GM12878 (cell line): ENCODE results near the gene ASIC3. TPM values are rescaled to one million over a fixed set of nuclear protein-coding genes. Genes with fewer than 3 reads are reported as not detected.
A peak's percentile ranks its signal among the peaks of the same experiment; 100 is the strongest.

ENCODE experiments used
- ATAC-seq: fragments of 200-7000 bp; cut with Tn5 transposase; 3 replicates; pipeline ENCODE4 v1.9.1; 2020; ENCODE audit warnings: mild to moderate bottlenecking, moderate library complexity
- Bru-seq: library from RNA; stranded (reverse); fragments of 400-500 nt; gene quantifications from one replicate; lab custom pipeline; 2021; lab: Mats Ljungman, UMichigan
- BruChase-seq, 2 experiments: library from RNA; stranded (reverse); fragments of 400-500 nt; gene quantifications; one replicate each; lab custom pipeline; 2021; lab: Mats Ljungman, UMichigan
- BruUV-seq: library from RNA; stranded (reverse); fragments of 400-500 nt; replicated peaks from 2 replicates; lab custom pipeline; 2021; lab: Mats Ljungman, UMichigan
- CTCF ChIA-PET: fragments of 300-600 bp; sonication (Branson Sonifier 250); formaldehyde crosslinking; extraction: SDS; loops from one replicate; lab custom pipeline; 2021; ENCODE audit warnings: inconsistent platforms; lab: Yijun Ruan, JAX
- POLR2A ChIA-PET: fragments of 350-600 bp; formaldehyde crosslinking; extraction: SDS; loops from one replicate; lab custom pipeline; 2021; ENCODE audit warnings: inconsistent platforms; lab: Charles Lee
- RAD21 ChIA-PET: fragments of 300-600 bp; sonication (Branson Sonifier 250); formaldehyde crosslinking; loops from one replicate; lab custom pipeline; 2023; ENCODE audit warnings: antibody characterized with exemption; ENCODE audit not compliant: unreplicated experiment; lab: Charles Lee
- SMC1A ChIA-PET: fragments of 300-600 bp; sonication (Branson Sonifier 250); formaldehyde crosslinking; loops from one replicate; lab custom pipeline; 2023; ENCODE audit not compliant: unreplicated experiment, uncharacterized antibody; lab: Charles Lee
- DNase-seq: peaks from one replicate; pipeline ENCODE4 v3.0.0-alpha.2; 2011; ENCODE audit warnings: low read depth, low spot score
- FAIRE-seq: peaks from 3 replicates; lab custom pipeline; 2011; peaks lifted over from hg19 to GRCh38; lab: Jason Lieb, UNC
- H2AFZ ChIP-seq: 2 replicates; pipeline ENCODE4 v1.6.0; 2011; ENCODE audit warnings: low read depth, low read length, control low read depth; ENCODE audit not compliant: control insufficient read depth
- H3K27ac ChIP-seq: 2 replicates; pipeline ENCODE4 v1.5.1; 2011; ENCODE audit warnings: control low read depth; ENCODE audit not compliant: control insufficient read depth, insufficient read depth
- H3K27me3 ChIP-seq, 2 experiments: replicated peaks in 1 of 2; 2 replicates each; pipeline versions ENCODE4 v1.6.0 to v1.6.1; 2011; ENCODE audit warnings: low read length in 1 of 2; ENCODE audit not compliant: control insufficient read depth in 2 of 2, insufficient read depth in 2 of 2
- H3K36me3 ChIP-seq, 2 experiments: 2 replicates each; pipeline ENCODE4 v1.5.1; 2011; ENCODE audit warnings: low read length in 1 of 2; ENCODE audit not compliant: control insufficient read depth in 2 of 2, insufficient read depth in 2 of 2
- H3K4me1 ChIP-seq: 2 replicates; pipeline ENCODE4 v1.6.1; 2011; ENCODE audit warnings: mild to moderate bottlenecking, low read length, moderate library complexity, mixed read lengths; ENCODE audit not compliant: control insufficient read depth, insufficient read depth
- H3K4me2 ChIP-seq: 2 replicates; pipeline ENCODE4 v1.6.0; 2011; ENCODE audit warnings: control low read depth; ENCODE audit not compliant: control insufficient read depth, insufficient read depth
- H3K4me3 ChIP-seq: fragments of 200-600 bp; sonication (generic); 2 replicates; pipeline ENCODE4 v1.5.1; 2016
- H3K79me2 ChIP-seq: 2 replicates; pipeline ENCODE4 v1.6.0; 2011; ENCODE audit warnings: low read length; ENCODE audit not compliant: control insufficient read depth, insufficient read depth
- H3K9ac ChIP-seq: 2 replicates; pipeline ENCODE4 v1.8.0; 2011; ENCODE audit warnings: low read length, control low read depth, mixed read lengths; ENCODE audit not compliant: control insufficient read depth, insufficient read depth
- H3K9me3 ChIP-seq: replicated peaks from 3 replicates; pipeline ENCODE4 v1.5.1; 2011; ENCODE audit warnings: mild to moderate bottlenecking, low read length; ENCODE audit not compliant: control insufficient read depth, insufficient read depth
- H4K20me1 ChIP-seq: 2 replicates; pipeline ENCODE4 v1.6.0; 2011; ENCODE audit not compliant: control insufficient read depth, insufficient read depth
- CHD2 ChIP-seq: IDR thresholded peaks from 2 replicates; pipeline ENCODE4 v1.6.1; 2011; ENCODE audit warnings: low read depth, low read length, improper control_type of control experiment, borderline replicate concordance
- KLF5 ChIP-seq: fragments of 450-650 bp; IDR thresholded peaks from 2 replicates; pipeline ENCODE4 v1.6.1; 2014; ENCODE audit warnings: mild to moderate bottlenecking; ENCODE audit not compliant: partially characterized antibody
- POLR2A ChIP-seq: IDR thresholded peaks from 2 replicates; pipeline ENCODE4 v1.6.1; 2011; ENCODE audit warnings: low read depth, mild to moderate bottlenecking, low read length
- WGBS: methylation state at CpG from one replicate; pipeline ENCODE4 v1.1.6; 2016; ENCODE audit warnings: low lambda C conversion rate; ENCODE audit not compliant: insufficient replicate concordance, insufficient coverage; ENCODE audit errors: missing lambda C conversion rate; 5-methylcytosine and 5-hydroxymethylcytosine counted together
- in situ Hi-C: fragments of 300-500 bp; cut with MboI; formaldehyde crosslinking; loops from 9 replicates; pipeline ENCODE4 v1.14.3; 2018; ENCODE audit warnings: mixed read lengths
- intact Hi-C: fragments of 100-400 bp; cut with micrococcal nuclease; formaldehyde crosslinking; loops from one replicate; pipeline ENCODE4 v1.14.2; 2022; ENCODE audit not compliant: unreplicated experiment
- long read RNA-seq, 2 experiments: library from polyadenylated mRNA; unstranded; transcript quantifications; one replicate each; pipeline ENCODE4 v2.0.0, GENCODE V29; 2019 to 2020
- polyA minus RNA-seq, 3 experiments: library from RNA; depleted of rRNA, polyadenylated mRNA; stranded (reverse); fragments of >200 nt; gene quantifications; 2 replicates each; pipeline ENCODE4 v1.2.3, GENCODE V29; 2011
- polyA plus RNA-seq, 11 experiments: library from polyadenylated mRNA; depleted of rRNA in 4 of 11; unstranded in 6 of 11; stranded (reverse) in 5 of 11; fragments of >200 nt; fragmentation: Nextera tagmentation in 4 of 11; fragmentation: Illumina TruSeq in 1 of 11; extraction: Ambion mirVana in 4 of 11; extraction: Trizol in 1 of 11; gene quantifications; 1 replicate in 1 of 11; 2 replicates in 10 of 11; pipeline versions ENCODE4 v1.2.1 to v1.2.3, GENCODE V29; 2011 to 2016; ENCODE audit warnings: inconsistent platforms in 2 of 11, missing spikeins in 2 of 11, low read depth in 1 of 11
- total RNA-seq, 4 experiments: library from RNA; depleted of rRNA in 3 of 4; stranded (reverse); fragments of >200 nt in 3 of 4; fragmentation: Illumina TruSeq in 1 of 4; extraction: Trizol in 1 of 4; gene quantifications; 2 replicates each; pipeline versions ENCODE4 v1.2.1 to v1.2.3, GENCODE V29; 2013 to 2021
- TF ChIP-seq, protein P1 (sequence below): fragments of 450-650 bp; IDR thresholded peaks from 2 replicates; pipeline ENCODE4 v1.6.1; 2018; ENCODE audit warnings: borderline replicate concordance, mild to moderate bottlenecking; ENCODE audit not compliant: partially characterized antibody
- TF ChIP-seq, protein P2 (sequence below): fragments of 450-650 bp; IDR thresholded peaks from 2 replicates; pipeline ENCODE4 v1.6.1; 2017; ENCODE audit warnings: mild to moderate bottlenecking, moderate library complexity

The ASIC3 gene
- 2.0 and 2.2 TPM in 2 replicates for total RNA-seq (2013; cell fraction: nucleolus; rRNA removed)
- total RNA-seq (2014; rRNA removed) (0.16 TPM in 1 of 2 replicates, not detected in the other), total RNA-seq (2014; rRNA removed; fragmentation: Illumina TruSeq; extraction: Trizol) (0.51 TPM in 1 of 2 replicates, not detected in the other), total RNA-seq (2021) (1.0 and 1.5 TPM in 2 replicates), polyA plus RNA-seq (2011; rRNA removed) (0.07 and 0.09 TPM in 2 replicates), polyA plus RNA-seq (2014; fragmentation: Illumina TruSeq; extraction: Trizol) (0.47 TPM in 1 of 2 replicates, not detected in the other), polyA plus RNA-seq (2014; fragmentation: Nextera tagmentation; extraction: Ambion mirVana) (not detected), polyA plus RNA-seq (2014; rRNA removed) (0.55 and 1.4 TPM in 2 replicates), polyA plus RNA-seq (2016; fragmentation: Nextera tagmentation; extraction: Ambion mirVana) (under 1 TPM; 0.24 to 0.40 TPM), polyA minus RNA-seq (2011; rRNA and poly(A)+ RNA removed) (not detected in 2 replicates), Bru-seq, nascent RNA (percentile 21 among the genes with signal in this experiment), BruChase-seq, experiment 1, labeled RNA remaining after a 6-hour chase (percentile 40 among the genes with signal in this experiment), BruChase-seq, experiment 2, labeled RNA remaining after a 2-hour chase (percentile 36 among the genes with signal in this experiment)
- polyA plus RNA-seq (2011; ENCODE audit: low read depth), result 0.13 TPM
- 0.09 and 0.15 TPM in 2 replicates for polyA plus RNA-seq (2011; cell fraction: cytosol; rRNA removed)
- polyA plus RNA-seq (2011; cell fraction: nucleus; rRNA removed), result 1.3 and 1.9 TPM in 2 replicates
- polyA plus RNA-seq (2012), result 1.6 and 1.8 TPM in 2 replicates
- polyA minus RNA-seq (2011; cell fraction: cytosol; rRNA and poly(A)+ RNA removed), result not detected in 2 replicates
- polyA minus RNA-seq (2011; cell fraction: nucleus; rRNA and poly(A)+ RNA removed), result 0.24 and 0.48 TPM in 2 replicates
- long read RNA-seq, experiment 1, result 0 reads
- long read RNA-seq, experiment 2, result 0 reads

DNA sequence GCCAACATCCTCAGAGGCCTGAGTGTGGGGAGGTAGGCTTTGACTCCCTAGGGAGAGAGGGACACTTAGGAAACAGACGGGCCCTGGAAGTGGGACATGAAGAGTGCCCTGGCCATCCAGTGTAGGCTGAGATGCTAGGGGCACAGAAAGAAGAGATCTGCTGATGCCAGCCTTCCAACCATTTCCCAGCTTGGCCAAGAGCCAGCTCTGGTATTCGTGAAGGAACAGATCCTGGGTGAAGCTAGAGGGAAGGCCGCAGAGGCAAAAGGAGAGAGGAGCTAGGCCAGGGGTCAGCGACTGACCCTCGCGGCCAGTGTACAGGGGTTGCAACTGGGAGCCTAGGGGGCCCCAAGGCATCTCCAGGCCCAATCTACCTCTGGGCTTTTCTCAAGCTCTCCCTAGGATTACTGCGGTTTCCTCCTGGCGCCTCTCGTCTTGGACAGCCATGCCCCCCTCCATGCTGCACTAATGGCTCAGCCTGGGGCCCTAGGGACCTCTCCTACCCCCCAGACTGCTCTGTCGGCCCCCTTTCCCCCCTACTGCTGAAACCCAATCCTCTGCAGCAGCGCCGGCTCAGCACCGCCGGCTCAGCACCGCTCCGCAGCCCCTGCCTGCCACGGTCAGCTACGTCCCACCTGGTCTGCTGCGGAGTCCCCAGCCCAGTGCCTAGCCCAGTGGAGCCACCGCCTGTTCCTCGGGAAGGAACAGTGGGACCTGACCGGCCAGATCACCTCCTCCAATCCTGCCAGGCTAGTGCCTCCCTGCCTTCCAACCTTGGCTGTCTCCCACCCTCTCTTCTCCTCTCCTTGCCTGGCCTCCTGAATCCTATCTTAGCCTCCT, at the start of gene ASIC3:
TSS of gene ASIC3 (plus strand) at position 556 of the 840 bp plus-strand sequence. CDS start 355 bp downstream, outside the sequence.
- Histone ChIP-seq H3K4me3 (no peak within 1 kb of the TSS), H4K20me1 (no peaks in the 10 kb centered on the region), H2AFZ (no peak within 1 kb of the TSS), H3K4me1 (no peaks in the 10 kb centered on the region)
- ChIA-PET CTCF (no interaction called here), RAD21 (no interaction called here)
- TF ChIP-seq KLF5 (no peak), POLR2A (peak; percentile 9; the same call in 1 of the 2 replicates), CHD2 (no peak)
- TF ChIP-seq, protein P1, sequence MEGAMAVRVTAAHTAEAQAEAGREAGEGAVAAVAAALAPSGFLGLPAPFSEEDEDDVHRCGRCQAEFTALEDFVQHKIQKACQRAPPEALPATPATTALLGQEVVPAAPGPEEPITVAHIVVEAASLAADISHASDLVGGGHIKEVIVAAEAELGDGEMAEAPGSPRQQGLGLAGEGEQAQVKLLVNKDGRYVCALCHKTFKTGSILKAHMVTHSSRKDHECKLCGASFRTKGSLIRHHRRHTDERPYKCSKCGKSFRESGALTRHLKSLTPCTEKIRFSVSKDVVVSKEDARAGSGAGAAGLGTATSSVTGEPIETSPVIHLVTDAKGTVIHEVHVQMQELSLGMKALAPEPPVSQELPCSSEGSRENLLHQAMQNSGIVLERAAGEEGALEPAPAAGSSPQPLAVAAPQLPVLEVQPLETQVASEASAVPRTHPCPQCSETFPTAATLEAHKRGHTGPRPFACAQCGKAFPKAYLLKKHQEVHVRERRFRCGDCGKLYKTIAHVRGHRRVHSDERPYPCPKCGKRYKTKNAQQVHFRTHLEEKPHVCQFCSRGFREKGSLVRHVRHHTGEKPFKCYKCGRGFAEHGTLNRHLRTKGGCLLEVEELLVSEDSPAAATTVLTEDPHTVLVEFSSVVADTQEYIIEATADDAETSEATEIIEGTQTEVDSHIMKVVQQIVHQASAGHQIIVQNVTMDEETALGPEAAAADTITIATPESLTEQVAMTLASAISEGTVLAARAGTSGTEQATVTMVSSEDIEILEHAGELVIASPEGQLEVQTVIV, result no peak
- TF ChIP-seq, protein P2, sequence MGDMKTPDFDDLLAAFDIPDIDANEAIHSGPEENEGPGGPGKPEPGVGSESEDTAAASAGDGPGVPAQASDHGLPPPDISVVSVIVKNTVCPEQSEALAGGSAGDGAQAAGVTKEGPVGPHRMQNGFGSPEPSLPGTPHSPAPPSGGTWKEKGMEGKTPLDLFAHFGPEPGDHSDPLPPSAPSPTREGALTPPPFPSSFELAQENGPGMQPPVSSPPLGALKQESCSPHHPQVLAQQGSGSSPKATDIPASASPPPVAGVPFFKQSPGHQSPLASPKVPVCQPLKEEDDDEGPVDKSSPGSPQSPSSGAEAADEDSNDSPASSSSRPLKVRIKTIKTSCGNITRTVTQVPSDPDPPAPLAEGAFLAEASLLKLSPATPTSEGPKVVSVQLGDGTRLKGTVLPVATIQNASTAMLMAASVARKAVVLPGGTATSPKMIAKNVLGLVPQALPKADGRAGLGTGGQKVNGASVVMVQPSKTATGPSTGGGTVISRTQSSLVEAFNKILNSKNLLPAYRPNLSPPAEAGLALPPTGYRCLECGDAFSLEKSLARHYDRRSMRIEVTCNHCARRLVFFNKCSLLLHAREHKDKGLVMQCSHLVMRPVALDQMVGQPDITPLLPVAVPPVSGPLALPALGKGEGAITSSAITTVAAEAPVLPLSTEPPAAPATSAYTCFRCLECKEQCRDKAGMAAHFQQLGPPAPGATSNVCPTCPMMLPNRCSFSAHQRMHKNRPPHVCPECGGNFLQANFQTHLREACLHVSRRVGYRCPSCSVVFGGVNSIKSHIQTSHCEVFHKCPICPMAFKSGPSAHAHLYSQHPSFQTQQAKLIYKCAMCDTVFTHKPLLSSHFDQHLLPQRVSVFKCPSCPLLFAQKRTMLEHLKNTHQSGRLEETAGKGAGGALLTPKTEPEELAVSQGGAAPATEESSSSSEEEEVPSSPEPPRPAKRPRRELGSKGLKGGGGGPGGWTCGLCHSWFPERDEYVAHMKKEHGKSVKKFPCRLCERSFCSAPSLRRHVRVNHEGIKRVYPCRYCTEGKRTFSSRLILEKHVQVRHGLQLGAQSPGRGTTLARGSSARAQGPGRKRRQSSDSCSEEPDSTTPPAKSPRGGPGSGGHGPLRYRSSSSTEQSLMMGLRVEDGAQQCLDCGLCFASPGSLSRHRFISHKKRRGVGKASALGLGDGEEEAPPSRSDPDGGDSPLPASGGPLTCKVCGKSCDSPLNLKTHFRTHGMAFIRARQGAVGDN, result no peak
- TF ChIP-seq, all 136 proteins: peak for 1
- SMC1A ChIA-PET, result no interaction called here
- no TSS peak for BruUV-seq
- no peak within 1 kb of the TSS for H3K9ac ChIP-seq
- H3K79me2 ChIP-seq, result no peaks in the 10 kb centered on the region
- intact Hi-C loops (no loop called here), in situ Hi-C loops (no loop called here)
- H3K27ac ChIP-seq, result no peak within 1 kb of the TSS
- no peak for FAIRE-seq
- no peaks in the 10 kb centered on the region for H3K36me3 ChIP-seq
- no peaks in the 10 kb centered on the region; a peak in 1 of 4 replicates for H3K27me3 ChIP-seq
- ATAC-seq, result no peak
- DNase-seq, result no peak
- no peaks in the 10 kb centered on the region for H3K9me3 ChIP-seq
- H3K4me2 ChIP-seq, result no peak within 1 kb of the TSS
- 77% methylated on average over 22 of the region's 22 CpGs for WGBS
- POLR2A ChIA-PET, result no interaction called here
